Amniotic epithelial cell (primary cell): ENCODE results near the gene PTPA.

Experiments
- DNase-seq: peaks from one replicate; pipeline ENCODE4 v3.0.0-alpha.2; 2010; ENCODE audit warnings: low read depth

Gene PTPA

DNA sequence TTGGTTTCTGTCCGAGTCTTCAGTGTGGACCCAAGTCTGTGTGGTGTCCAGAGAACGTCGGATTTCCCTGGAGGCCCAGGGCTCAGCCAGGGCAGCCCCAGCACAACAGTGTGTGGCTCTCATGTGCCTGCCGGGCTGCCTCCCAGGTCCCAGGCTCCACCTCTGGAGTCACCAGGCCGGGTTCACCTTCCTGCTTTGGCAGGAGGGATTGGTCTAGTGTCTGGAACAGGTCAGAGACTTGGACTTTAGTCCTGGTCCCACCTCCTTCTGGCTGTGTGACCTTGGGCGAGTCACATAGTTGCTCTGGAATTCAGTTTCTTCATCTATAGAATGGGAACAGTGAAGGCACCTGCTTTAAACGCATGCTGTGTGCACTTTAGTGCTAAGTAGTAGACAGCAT lies 27.1 kb upstream of the PTPA start:
- DNase-seq = no peak

DNA sequence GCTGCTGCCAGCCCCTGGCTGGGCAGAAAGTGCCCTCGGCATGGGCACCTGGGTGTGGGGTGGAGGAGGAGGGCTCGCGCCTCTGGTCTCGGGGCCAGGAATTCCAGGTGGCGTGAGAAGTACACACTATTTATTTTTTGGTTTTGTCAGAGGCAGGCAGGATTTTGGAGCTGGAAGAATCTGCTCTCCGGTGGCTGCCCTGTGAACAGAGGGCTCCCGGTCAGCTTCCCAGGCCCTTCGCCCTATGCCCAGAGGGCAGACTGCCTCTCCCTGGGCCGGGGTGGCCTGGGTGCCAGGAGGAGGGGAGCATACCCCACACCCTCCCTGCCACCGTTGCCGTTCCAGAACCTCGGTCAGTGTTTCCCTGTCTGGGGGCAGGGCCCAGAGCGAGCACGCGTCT lies 22.0 kb upstream of the PTPA start:
- no peak for DNase-seq

DNA sequence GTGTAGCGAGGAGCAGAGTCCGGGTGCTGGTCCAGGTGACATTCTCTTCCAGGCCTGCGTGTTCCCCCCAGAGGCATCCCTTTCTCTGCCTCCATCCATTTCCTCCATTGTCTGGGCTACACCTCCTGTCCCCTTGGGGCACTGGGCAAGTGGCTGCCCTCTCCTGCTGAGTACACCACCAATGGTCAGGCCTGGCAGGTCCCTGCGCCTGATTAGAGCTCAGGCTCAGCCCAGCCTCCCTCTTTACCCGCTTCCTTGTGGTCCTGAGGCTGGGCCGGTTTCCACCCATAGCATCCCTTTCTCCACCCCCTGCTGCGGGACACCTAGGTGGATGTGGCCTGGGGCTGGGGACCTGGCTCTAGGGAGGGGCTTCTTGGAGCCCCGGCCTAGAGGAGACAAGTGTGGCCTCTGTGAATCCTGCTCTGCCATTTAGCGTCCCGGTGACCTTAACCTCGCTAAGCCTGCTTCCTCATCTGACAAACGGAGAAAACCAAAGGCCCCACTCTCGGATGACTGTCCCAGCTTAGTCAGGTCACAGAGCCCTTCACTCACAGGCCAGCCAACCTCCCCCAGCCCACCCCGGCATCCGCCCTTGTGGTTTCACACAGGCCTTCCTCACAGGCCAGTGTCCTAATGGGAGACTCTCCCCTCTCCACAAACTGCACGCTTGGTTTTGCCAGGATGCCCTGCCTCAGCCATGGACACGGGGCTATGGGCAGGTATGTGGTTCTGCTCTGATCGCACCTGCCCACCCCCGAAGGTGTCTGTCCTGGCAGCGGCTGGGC lies 17.4 kb upstream of the PTPA start:
- DNase-seq = no peak

GRCh38 chr9:129094387-129095169 lies 16.6 kb upstream of the PTPA start:
- no peak for DNase-seq

DNA sequence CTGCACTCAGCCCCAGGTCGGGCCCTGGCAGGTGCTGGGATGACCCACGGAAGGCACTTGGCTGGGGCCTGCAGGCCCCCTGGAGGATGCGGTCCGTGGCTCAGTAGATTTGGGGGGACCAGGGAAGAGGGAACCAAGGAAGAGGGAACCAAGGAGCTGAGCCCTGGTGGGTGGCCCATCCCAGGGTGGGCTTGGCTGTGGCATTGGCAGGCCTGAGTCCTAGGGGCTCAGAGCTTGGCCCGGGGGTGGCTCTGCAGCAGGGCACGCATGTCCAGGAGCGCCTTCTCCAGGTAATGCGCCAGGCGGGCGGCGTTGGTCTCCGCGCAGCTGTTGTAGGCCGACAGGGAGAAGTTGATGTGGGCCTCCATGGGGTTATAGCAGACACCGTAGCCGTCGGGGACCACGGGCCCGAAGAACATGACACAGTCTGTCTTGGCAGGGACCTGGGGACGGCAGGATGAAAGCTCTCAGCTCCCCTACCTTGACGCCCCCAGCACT lies 16.0 kb upstream of the PTPA start:
- DNase-seq = no peak

GRCh38 chr9:129095908-129096307 lies 15.3 kb upstream of the PTPA start:
- DNase-seq = no peak

- DNase-seq = no peak
Measured at GRCh38 chr9:129097671-129098306, 13.4 kb upstream of the PTPA start.

GRCh38 chr9:129098328-129098727 lies 12.9 kb upstream of the PTPA start:
- no peak for DNase-seq

DNA sequence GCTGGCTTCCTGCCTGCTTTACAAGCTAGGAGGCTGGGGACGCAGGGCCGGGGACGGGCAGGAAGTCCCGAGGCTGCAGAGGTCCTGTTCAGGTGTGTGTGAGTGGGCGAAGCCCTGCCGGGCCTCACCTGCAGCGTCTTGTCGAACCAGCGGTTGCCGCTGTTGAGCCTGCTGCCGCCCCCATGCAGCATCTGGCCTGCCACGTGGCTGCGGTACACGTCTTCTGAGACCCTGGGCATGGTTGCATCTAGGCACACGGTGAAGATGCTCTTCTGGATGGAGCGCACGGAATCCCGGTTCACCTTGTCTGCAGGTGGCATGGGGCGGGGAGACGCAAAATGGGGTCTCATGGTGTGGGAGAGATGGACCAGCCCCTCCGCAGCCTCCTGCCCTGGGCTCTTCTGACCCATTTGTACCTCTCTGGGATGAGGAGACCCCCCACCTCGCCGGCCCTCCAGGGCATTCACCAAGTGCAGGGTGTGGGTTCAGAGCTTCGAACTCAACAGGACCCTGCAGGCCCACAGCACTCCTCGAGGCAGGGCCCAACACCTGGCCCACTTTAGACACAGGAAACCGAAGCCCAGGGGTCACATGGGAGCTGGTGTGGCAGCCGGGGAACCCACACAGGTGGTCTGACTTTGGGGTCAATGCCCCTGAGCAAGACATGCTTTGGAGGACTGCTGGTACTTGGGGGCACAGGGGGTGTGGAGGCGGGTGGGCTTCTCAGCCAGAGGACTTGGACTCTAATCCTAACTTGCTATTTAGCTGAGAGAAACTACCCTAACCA lies 10.6 kb upstream of the PTPA start:
- no peak for DNase-seq

DNA sequence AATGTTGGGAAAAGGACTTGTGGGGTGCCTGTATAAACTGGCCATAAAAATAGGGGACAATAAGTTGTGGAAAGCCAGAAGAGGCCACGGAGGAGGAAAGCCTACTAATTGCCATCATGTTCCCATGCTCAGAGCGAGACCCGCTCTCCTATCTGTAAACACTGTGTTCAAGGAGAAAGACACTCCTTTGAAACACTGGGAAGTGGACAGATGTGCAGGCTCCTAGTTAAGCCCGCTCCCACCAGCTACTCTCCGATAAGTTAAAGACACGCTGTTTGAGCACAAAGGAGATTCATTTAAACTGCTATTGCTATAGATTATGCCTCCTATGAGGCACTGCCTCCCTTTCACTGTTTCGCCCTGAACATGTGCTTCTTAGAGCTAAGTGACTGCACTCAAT lies 9.9 kb upstream of the PTPA start:
- no peak for DNase-seq

- DNase-seq = no peak
Measured at GRCh38 chr9:129102095-129102525, 9.1 kb upstream of the PTPA start.

- DNase-seq = peak; percentile 44
Measured at GRCh38 chr9:129102791-129103594, 8.2 kb upstream of the PTPA start.

- no peak for DNase-seq
Measured at GRCh38 chr9:129103595-129103965, 7.6 kb upstream of the PTPA start.

GRCh38 chr9:129104051-129104450 lies 7.2 kb upstream of the PTPA start:
- DNase-seq = no peak

DNA sequence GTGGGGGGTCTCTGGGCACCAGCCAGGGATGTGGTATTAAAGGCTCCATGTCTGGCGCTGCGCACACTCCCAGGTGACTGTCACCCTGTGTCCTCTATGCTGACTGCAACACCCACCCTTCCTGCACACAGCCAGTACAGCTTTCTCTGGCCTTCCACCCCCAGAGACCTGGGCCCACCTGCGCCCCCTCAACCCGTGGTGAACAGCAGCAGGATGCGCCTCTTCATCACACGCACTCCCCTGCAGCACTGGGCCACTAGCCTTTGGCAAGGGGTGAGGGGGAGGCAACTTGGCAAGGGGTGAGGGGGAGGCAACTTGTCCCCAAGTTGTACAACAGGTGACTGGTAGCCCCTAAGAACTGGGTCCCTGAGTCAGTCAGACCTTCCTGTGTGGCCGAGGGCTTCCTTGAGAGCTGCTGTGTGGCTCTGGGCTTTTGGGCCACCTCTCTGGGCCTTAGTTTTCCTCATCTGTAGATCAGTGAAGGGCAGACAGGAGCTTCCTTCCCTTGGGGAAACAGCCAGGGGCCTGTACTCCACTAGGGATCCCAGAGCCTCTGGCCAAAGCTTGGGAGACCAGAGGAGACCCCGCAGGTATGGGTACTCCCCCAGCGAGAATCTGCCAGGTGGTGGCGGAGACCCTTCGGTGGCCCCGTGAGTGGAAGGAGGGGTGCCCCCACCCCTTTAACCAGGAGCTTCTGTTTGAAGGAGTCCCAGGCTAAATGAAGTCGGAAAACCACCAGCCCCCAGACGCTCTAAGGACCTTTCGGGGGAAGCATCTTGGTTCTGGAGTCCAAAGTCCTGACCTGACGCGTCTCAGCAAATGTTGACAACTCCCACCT lies 5.1 kb upstream of the PTPA start:
- no peak for DNase-seq

DNA sequence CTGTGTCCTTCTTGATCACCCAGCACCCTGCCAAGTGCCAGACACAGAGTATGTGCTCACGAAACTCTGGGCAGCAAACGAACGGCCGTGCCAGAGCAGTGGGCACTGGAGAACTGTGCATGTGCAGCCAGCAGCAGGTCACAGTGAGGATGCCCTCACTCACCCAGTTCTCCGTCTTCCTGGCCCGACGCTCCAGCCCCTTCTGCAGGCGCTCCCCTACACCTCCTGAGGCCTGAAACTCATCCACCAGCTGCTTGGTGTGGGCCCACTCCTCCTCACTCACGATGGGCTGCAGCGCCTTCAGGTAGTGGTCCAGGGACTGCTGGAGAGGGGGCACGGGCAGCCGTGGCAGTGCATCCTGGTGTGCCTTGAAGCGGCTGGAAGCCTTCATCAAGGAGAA lies 3.6 kb upstream of the PTPA start:
- no peak for DNase-seq

GRCh38 chr9:129108083-129108804 lies 3.0 kb upstream of the PTPA start:
- no peak for DNase-seq

DNA sequence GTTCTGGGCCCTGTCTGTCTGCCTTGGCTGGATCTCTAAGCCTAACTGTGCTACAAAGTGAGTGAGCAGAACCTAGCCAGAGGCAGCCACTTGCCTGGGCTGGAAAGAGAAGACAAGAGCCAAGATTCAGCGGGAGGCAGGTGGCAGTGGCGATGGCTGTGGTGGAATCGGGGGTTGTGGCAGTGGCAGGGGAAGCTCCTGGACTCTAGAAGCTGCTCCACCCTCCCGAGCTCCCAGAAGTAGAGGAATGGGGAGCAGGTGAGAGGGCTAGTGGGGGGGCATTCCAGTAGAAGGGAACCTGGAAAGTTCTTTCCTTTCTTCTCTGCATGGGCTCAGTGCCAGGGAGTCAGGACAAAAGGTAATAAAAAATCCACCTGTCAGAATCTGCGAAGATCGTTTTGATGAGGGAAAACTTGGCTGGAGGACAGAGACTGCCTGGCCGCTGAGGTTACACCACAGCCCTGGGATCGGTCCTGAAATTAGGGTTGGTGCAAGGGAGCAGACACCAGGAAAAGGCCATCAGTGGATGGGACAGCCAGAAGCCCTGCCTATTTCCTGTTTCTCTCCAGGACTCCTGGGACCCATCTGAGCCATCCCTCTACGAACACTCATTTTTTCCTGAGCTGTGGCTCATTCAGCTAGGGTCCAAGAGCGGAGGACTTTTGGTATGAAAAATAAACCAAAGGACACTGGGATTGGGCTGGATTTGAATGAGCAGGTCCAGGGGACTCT lies 2.2 kb upstream of the PTPA start:
- no peak for DNase-seq

DNA sequence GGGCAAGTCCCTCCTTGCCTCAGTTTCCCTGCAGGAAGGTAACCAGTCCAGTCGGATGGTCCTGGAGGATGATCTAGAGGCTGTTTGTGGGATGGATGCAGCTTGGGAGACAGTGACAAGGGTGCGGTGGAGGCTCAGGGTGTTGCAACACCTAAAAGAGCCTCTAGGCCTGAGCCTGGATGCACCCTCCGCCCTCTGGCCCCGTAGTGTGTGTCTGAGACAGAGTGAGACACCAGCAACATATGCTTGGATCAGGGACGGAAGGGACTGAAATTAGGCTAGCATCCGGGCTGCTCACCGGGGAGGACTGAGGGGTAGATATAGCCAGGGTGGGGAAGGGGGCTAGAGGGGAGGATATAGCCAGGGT lies 1.7 kb upstream of the PTPA start:
- peak; percentile 19 for DNase-seq
